GM21723 (cell line): ENCODE results near the gene TUBA3D.
"Not testable (repeated sequence)": the region's sequence is repeated elsewhere in the genome, so short reads cannot be mapped to it uniquely, and the experiment has no call there.

Source experiments
- ATAC-seq: cut with Tn5 transposase; IDR thresholded peaks from one replicate; pipeline ENCODE4 v1.9.1; 2021; ENCODE audit warnings: mild to moderate bottlenecking, moderate library complexity; ENCODE audit not compliant: unreplicated experiment

The TUBA3D gene

GRCh38 chr2:131531547-131532185 lies 55.7 kb downstream of the TUBA3D start:
- ATAC-seq: not testable (repeated sequence)
